GM18517 (cell line): ENCODE measurements around the gene GRAMD1B.
"Not testable (repeated sequence)": the region's sequence is repeated elsewhere in the genome, so short reads cannot be mapped to it uniquely, and the experiment has no call there.

Source experiments
- ATAC-seq: cut with Tn5 transposase; IDR thresholded peaks from one replicate; pipeline ENCODE4 v1.9.1; 2021; ENCODE audit warnings: mild to moderate bottlenecking, moderate library complexity; ENCODE audit not compliant: unreplicated experiment

The GRAMD1B gene

GRCh38 chr11:123439616-123440015 lies 9.5 kb downstream of the GRAMD1B start:
- no peak for ATAC-seq

GRCh38 chr11:123441161-123441560 lies 11.1 kb downstream of the GRAMD1B start:
- no peak for ATAC-seq

- no peak for ATAC-seq
Measured at GRCh38 chr11:123443851-123444623, 14.0 kb downstream of the GRAMD1B start.

GRCh38 chr11:123448823-123449222 lies 18.8 kb downstream of the GRAMD1B start:
- no peak for ATAC-seq

- ATAC-seq = no peak
Measured at GRCh38 chr11:123449436-123449835, 19.4 kb downstream of the GRAMD1B start.

GRCh38 chr11:123450623-123451022 lies 20.6 kb downstream of the GRAMD1B start:
- ATAC-seq = no peak

GRCh38 chr11:123451183-123451781 lies 21.2 kb downstream of the GRAMD1B start:
- no peak for ATAC-seq

GRCh38 chr11:123452794-123453193 lies 22.7 kb downstream of the GRAMD1B start:
- no peak for ATAC-seq

- no peak for ATAC-seq
Measured at GRCh38 chr11:123454060-123454651, 24.1 kb downstream of the GRAMD1B start.

- ATAC-seq = no peak
Measured at GRCh38 chr11:123454796-123455195, 24.7 kb downstream of the GRAMD1B start.

GRCh38 chr11:123456448-123456847 lies 26.4 kb downstream of the GRAMD1B start:
- not testable (repeated sequence) for ATAC-seq

- ATAC-seq = no peak
Measured at GRCh38 chr11:123457187-123457770, 27.2 kb downstream of the GRAMD1B start.

GRCh38 chr11:123458501-123458900 lies 28.4 kb downstream of the GRAMD1B start:
- ATAC-seq = no peak

- ATAC-seq = no peak
Measured at GRCh38 chr11:123460012-123460700, 30.1 kb downstream of the GRAMD1B start.

GRCh38 chr11:123461164-123461563 lies 31.1 kb downstream of the GRAMD1B start:
- no peak for ATAC-seq

- ATAC-seq = not testable (repeated sequence)
Measured at GRCh38 chr11:123465667-123466066, 35.6 kb downstream of the GRAMD1B start.

- not testable (repeated sequence) for ATAC-seq
Measured at GRCh38 chr11:123466172-123466571, 36.1 kb downstream of the GRAMD1B start.

GRCh38 chr11:123469089-123469488 lies 39.0 kb downstream of the GRAMD1B start:
- no peak for ATAC-seq

- no peak for ATAC-seq
Measured at GRCh38 chr11:123469586-123469985, 39.5 kb downstream of the GRAMD1B start.

GRCh38 chr11:123470842-123471241 lies 40.8 kb downstream of the GRAMD1B start:
- ATAC-seq = no peak
